Stomach smooth muscle (tissue), 2 donors: ENCODE data around the gene VRK3.
A peak's percentile ranks its signal among the peaks of the same experiment; 100 is the strongest.

Source experiments
- H3K27ac ChIP-seq: one replicate; pipeline ENCODE4 v1.7.0; 2013; ENCODE audit warnings: mild to moderate bottlenecking, low read length, inconsistent platforms
- H3K27me3 ChIP-seq, 2 donors: one replicate each; pipeline ENCODE4 v1.7.0; 2013; ENCODE audit warnings: low read length in 2 of 2; ENCODE audit not compliant: insufficient read depth in 2 of 2, control insufficient read depth in 1 of 2
- H3K36me3 ChIP-seq, 2 donors: one replicate each; pipeline ENCODE4 v1.7.0; 2013; ENCODE audit warnings: low read length in 2 of 2; ENCODE audit not compliant: control insufficient read depth in 2 of 2, insufficient read depth in 2 of 2
- H3K4me1 ChIP-seq: one replicate; pipeline ENCODE4 v1.7.0; 2013; ENCODE audit warnings: low read length; ENCODE audit not compliant: control insufficient read depth, insufficient read depth
- H3K4me3 ChIP-seq, 2 donors: one replicate each; pipeline ENCODE4 v1.7.0; 2013; ENCODE audit warnings: low read length in 2 of 2
- H3K9ac ChIP-seq, 2 donors: one replicate each; pipeline ENCODE4 v1.7.0; 2013; ENCODE audit warnings: low read length in 2 of 2, mild to moderate bottlenecking in 1 of 2
- H3K9me3 ChIP-seq, 2 donors: one replicate each; pipeline ENCODE4 v1.7.0; 2013; ENCODE audit warnings: low read length in 2 of 2; ENCODE audit not compliant: control insufficient read depth in 2 of 2
- donor health status: healthy.
- donor health status: Pancreatic carcinoma.

VRK3 gene

DNA sequence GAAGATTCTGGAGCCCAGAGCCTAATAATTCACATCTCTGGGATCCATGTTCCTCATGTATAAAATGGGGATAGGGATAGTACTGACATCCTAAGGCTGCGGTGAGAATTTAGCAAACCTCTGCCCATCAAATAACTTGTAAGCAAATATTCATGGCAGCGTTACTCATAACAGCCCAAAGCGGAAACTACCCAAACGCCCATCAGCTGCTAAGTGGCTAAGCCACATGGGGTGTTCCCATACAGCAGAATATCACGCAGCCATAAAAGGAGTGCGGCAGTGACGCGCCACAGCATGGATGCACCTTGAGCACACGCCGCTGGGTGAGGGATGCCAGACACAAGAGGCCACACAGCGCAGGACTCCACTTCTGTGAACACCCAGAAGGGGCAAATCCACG, 19.7 kb downstream of the VRK3 start:
- Histone ChIP-seq H3K9ac (no peak overlapping the region), H3K9me3 (no peaks in the 10 kb centered on the region), H3K4me1 (peaks cover 33% of the 10 kb centered on the region), H3K27me3 (no peaks in the 10 kb centered on the region), H3K4me3 (no peak overlapping the region), H3K36me3 (peaks cover 29 to 50% of the 10 kb centered on the region in 2 donors), H3K27ac (no peak overlapping the region)

DNA sequence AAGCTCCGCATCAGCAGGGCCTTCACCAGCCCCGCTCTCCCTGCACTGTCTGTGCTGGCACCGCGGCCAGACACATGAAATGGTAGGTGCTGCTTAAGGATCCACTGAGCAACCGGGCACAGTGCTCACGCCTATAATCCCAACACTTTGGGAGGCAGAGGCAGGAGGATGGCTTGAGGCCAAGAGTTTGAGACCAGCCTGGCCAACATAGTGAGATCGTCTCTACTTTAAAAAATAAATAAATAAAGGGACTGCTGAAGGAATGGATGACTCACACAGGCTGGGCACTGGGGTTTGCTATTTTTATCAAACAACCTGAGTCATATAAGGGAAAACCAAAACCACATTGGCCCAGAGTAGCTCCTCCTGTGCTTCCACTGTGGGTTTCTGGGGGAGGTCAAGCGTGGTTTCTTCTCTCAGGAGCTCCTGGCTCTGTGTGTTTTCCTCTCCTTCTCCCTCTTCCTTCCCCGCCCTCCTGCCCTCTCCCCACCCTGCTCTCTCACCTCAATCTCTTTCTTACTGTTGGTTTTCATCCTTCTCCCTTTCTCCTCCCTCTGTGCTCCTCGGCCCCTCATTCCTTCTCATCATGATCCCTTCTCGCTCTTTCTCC, 21.3 kb downstream of the VRK3 start:
- no peaks in the 10 kb centered on the region for H3K9me3 ChIP-seq
- H3K27ac ChIP-seq = peak overlapping the region; percentile 84
- peaks cover 36 to 60% of the 10 kb centered on the region in 2 donors for H3K36me3 ChIP-seq
- peak overlapping the region in 1 of 2 donors; percentile 46 for H3K9ac ChIP-seq
- H3K27me3 ChIP-seq = no peaks in the 10 kb centered on the region
- peak overlapping the region; percentile 22 to 35 for H3K4me3 ChIP-seq
- H3K4me1 ChIP-seq = peaks cover 33% of the 10 kb centered on the region

GRCh38 chr19:50003254-50003788, 21.9 kb downstream of the VRK3 start:
- H3K27me3 ChIP-seq = no peaks in the 10 kb centered on the region
- peaks cover 30 to 55% of the 10 kb centered on the region in 2 donors for H3K36me3 ChIP-seq
- no peak overlapping the region for H3K4me3 ChIP-seq
- no peak overlapping the region for H3K9ac ChIP-seq
- H3K27ac ChIP-seq = peak overlapping the region; percentile 49
- peaks cover 33% of the 10 kb centered on the region for H3K4me1 ChIP-seq
- H3K9me3 ChIP-seq = no peaks in the 10 kb centered on the region

DNA sequence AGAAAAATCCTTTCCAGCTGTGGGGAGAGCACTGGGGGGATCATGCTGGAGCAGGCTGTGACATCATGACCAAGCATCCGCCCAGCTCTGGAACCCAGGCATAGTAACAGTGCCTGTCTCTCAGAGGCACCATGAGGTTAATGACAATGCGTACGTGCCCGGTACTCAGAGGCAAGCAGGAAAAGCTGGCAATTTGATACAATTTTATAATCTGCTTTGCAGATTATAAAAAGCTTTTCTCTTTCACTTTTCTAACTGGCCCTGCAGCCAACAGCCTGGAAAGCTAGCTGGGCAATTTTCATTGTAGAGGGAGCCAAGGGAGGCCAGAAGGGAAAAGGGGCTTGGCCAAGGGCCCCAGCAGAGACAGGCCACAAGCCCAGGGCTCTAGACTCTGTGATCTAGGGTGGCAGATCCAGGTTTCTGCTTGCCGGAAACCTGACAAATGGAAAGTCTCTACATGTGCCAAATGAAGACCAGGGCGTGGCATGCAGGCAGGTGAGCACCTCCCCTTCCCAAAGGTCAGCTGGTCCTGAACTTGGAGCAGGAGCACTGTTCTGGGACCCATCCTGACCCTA, 22.7 kb downstream of the VRK3 start:
- Histone ChIP-seq H3K27ac (no peak overlapping the region), H3K27me3 (no peaks in the 10 kb centered on the region), H3K4me1 (peaks cover 33% of the 10 kb centered on the region), H3K9ac (no peak overlapping the region), H3K4me3 (no peak overlapping the region), H3K9me3 (no peaks in the 10 kb centered on the region), H3K36me3 (peaks cover 29 to 55% of the 10 kb centered on the region in 2 donors)

DNA sequence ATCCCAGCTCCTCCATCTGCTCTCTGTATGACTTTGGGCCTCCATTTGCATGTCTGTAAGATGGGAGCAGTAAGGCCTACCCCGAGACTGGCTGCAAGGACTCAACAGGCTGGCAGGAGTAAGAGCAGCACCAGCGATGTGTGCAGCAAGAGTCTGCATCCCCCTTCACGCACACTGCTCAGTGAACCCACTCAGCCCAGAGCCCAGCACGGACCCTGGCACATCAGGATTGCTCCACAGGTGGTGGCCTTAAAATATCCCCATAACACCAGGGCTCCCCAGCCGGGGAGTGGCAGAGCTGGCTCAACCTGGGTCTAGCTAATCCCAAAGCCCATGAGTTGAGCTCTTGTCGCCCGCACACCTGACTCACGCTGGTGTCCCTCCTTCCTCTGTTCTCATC, 23.4 kb downstream of the VRK3 start:
- Histone ChIP-seq H3K27me3 (no peaks in the 10 kb centered on the region), H3K4me3 (no peak overlapping the region), H3K9me3 (no peaks in the 10 kb centered on the region), H3K36me3 (peaks cover 22 to 52% of the 10 kb centered on the region in 2 donors), H3K9ac (no peak overlapping the region), H3K27ac (no peak overlapping the region), H3K4me1 (peaks cover 33% of the 10 kb centered on the region)

GRCh38 chr19:50000841-50001557, 24.2 kb downstream of the VRK3 start:
- no peak overlapping the region for H3K27ac ChIP-seq
- H3K36me3 ChIP-seq = peaks cover 21 to 50% of the 10 kb centered on the region in 2 donors

DNA sequence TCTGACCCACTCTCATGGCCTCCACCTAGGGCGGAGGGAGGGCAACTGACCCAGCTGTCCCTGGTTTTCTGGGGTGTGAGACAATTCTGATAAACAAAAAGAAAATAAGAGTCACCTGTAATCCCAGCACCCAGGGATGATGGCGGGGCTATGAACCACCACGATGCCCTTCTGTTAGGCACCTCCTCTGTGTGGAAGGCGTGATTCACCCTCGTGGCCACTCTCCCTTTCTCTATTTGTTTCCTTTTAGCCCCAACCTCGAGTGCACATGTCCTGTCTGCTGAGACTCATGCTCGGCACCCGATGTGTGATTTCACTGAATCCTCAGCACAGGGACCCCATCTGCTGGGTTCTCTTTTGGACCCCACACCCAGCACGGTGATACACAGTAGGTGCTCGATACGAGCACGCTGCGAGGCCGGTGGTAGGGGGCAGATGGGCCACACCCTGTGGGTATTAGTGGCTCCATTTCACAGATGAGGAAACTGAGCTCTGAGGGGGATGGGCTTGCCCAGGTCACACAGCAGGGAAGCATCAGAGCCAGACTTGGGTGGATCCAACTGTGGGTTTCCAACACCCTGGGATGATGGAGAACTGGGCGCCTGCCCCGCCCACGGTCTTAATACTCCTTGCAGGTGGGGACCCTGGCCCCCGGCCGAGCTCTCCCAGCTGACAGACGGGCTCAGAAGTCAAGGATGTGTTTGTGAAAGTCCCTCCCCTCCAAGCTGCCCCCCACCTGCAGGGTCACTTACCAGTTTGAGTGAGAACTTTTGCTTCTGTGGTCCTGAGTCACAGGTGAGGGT, 24.9 kb downstream of the VRK3 start:
- Histone ChIP-seq H3K4me3 (no peak overlapping the region), H3K27me3 (no peaks in the 10 kb centered on the region), H3K27ac (no peak overlapping the region), H3K36me3 (peaks cover 18 to 48% of the 10 kb centered on the region in 2 donors), H3K9ac (no peak overlapping the region), H3K9me3 (no peaks in the 10 kb centered on the region), H3K4me1 (peaks cover 33% of the 10 kb centered on the region)

More at GRCh38 chr19:50000841-50001557, 24.2 kb downstream of the VRK3 start:
- Histone ChIP-seq H3K4me3 (no peak overlapping the region), H3K4me1 (peaks cover 33% of the 10 kb centered on the region), H3K9ac (no peak overlapping the region), H3K27me3 (no peaks in the 10 kb centered on the region), H3K9me3 (no peaks in the 10 kb centered on the region)

GRCh38 chr19:49999371-50000010, 25.7 kb downstream of the VRK3 start:
- H3K9me3 ChIP-seq = no peaks in the 10 kb centered on the region
- no peak overlapping the region for H3K9ac ChIP-seq
- H3K4me1 ChIP-seq = peaks cover 27% of the 10 kb centered on the region
- no peaks in the 10 kb centered on the region for H3K27me3 ChIP-seq
- peaks cover 23 to 53% of the 10 kb centered on the region in 2 donors for H3K36me3 ChIP-seq
- no peak overlapping the region for H3K27ac ChIP-seq
- no peak overlapping the region for H3K4me3 ChIP-seq

GRCh38 chr19:49997709-49998108, 27.5 kb downstream of the VRK3 start:
- H3K4me1 ChIP-seq = peaks cover 11% of the 10 kb centered on the region
- peaks cover 34 to 63% of the 10 kb centered on the region in 2 donors for H3K36me3 ChIP-seq
- H3K27me3 ChIP-seq = no peaks in the 10 kb centered on the region
- H3K4me3 ChIP-seq = no peak overlapping the region
- no peak overlapping the region for H3K9ac ChIP-seq
- no peaks in the 10 kb centered on the region for H3K9me3 ChIP-seq
- H3K27ac ChIP-seq = no peak overlapping the region

DNA sequence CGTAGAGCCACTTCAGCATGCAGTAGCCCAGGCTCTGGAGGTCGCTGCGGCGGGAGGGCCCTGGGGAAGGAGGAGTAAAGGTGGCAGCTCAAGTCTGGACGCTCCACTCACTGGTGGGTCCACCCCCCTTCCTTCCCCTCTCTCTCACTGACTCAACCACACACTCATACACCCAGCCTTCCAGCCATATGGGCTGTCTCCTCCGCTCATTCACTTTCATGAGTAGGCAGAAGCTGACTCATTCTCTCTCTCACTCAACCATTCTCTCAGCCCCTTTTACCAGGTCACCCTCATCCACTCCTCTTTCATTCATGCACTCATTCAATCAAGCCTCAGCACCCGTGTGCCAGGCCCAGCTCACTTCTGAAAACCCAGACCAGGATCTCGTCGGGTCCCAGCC, 36.7 kb downstream of the VRK3 start:
- Histone ChIP-seq H3K27ac (no peak overlapping the region), H3K27me3 (no peaks in the 10 kb centered on the region), H3K9me3 (no peaks in the 10 kb centered on the region), H3K4me1 (no peaks in the 10 kb centered on the region), H3K9ac (no peak overlapping the region), H3K36me3 (peaks cover 70 to 71% of the 10 kb centered on the region in 2 donors), H3K4me3 (no peak overlapping the region)
